HG03060 (cell line): ENCODE measurements around the gene CSPG4.

Source experiments
- ATAC-seq: cut with Tn5 transposase; IDR thresholded peaks from one replicate; pipeline ENCODE4 v1.9.1; 2021; ENCODE audit warnings: low read depth, moderate number of reproducible peaks; ENCODE audit not compliant: unreplicated experiment

Gene CSPG4

DNA sequence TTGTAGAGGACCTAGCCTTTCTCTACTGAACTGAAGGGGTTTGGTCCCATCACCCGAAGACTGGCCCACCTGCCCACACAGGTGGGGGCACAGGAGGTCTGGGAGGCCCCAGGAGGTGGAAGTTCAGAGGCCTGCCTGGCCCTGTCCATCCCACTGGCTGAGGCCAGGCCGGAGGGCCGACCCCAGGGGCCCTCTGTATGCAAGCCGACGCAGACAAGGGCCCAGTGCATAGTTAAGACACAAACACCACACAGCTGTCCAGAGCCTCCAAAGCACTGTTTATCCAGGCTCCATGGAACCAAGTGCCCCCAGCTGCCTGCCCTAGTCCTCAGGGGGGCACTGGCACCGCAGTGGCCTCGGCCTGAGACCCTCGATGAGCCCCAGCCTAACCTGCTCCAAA is 38.3 kb downstream of the CSPG4 start:
- no peak for ATAC-seq

DNA sequence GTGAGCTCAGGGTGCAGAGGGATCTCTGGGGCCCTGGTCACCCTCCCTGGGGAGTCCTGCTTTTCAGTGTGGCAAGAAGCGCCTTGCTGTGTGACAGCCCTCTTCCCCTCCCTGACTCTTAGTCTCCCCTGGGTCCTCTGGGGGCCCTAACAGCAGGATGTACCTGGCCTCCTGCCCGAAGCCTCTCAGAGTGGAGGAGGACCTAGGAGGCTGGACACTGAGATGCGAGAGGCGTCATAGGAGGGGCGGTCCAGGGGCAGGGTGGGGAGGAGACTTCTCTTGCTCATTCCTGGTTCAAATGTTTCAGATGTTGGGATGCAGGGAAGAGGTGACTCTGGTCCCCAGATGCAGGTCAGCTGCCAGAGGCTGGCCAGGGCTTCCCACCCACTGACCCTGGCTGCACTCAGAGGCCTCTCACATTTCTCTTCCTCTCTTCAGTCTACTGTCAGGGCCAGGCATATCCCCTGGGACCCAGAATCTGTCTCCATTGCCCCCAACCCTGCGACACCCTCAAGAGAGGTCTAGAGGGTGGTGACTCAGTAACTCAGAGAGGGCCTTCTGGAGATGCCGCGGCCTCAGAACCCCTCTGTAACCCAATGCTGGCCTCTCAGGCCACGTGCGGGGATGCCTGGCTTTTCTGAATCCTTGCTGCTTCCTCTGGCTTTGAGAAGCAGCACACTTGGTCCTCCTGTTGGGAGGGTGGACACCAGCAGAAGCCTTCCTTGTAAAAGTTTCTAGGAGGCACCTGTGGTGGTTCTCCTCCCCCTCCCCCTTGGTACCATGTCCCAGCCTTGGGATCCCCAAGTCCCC is 39.0 kb downstream of the CSPG4 start:
- ATAC-seq = no peak

DNA sequence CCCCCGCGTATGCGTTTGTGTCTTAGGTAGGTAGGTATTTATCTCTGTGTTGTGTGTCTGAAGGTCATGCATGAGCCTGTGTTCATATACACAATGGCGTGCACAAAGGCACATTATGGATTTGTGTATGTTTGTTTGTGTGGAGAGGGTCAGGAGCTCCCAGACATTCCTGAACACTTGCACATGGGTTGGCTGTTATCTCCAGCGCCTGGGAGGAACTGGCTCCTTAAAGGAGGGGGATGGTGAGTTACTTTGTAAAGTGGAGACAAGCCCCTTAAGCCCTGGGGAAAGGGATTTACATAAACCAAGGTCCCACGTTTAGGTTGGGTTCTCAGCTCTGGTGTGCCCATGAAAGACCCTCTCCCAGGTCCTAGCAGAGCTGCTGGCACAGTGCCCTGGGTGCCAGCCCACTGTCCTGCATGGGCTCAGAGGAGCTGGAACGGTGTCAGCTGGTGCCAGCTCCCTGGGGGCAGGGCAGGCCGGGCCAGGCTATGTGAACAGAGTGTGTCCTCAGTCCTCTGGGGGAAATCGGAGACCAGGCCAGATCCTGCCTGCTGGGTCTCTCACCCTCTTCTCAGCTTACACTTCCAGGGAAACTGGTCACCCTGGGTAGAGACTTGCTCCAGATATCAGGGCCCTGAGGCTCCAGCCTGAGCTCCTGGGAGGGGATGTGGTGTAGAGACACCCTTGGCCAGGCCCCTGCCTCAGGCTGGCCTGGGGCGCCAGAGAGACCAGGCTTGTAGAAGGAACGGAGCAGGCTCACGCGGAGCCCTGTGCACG is 39.8 kb downstream of the CSPG4 start:
- no peak for ATAC-seq

DNA sequence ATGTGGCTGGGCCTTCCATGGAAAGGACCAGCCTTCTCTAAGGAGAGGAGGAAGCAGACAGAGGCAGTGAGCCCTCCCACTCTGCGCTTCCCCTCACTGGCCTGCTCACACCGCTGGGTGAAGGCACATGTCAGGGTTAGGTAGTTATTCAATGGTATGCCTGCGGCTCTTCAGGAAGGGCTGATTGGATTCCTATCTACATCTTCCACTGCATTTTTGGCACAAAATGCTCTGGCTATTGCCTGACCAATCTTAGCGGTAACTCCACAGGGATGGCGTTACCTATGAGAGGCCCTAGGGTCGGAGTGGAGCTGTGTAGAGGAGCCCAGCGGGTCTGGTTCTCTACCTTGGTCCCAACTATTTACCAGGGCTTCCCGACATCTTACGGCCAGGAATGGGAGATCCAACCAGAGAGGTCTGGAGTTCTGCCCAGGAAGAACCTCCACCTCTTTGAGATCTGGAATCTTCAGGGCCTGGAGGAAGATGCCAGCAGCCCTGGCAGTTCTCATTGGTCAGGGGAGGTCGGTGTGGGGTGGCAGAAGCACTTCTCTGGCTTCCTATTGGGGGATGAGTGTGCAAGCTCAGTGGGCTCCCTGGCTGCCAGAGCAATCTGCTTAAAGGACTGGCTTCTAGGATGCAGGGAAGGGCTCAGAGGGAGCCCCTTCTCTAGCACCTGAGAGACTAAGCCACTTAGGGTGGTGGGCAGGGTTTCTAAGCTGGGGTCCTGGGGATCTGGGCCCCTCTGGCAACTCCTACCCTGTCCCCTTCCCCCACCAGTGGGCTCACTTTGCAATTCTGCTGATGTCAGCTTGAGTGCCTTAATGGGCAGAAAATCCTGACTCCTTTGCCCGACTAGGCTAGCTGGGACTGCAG is 40.7 kb downstream of the CSPG4 start:
- no peak for ATAC-seq

DNA sequence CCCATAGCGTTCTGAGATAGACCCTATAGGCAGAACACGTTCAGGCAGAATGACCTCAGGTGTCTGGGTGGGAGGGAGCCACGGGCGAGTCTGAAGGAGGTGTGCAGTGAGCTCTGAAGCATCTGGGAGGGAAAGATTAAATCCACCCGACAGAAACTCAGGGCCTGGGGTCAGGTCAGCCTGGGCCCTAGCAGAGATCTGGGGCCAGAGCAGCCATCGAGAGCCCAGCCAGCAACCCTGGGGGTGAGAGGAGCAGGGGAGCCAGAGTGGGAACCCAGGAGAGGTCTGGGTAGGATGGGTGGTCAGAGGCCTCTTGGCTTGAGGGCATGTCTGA is 42.8 kb downstream of the CSPG4 start:
- ATAC-seq = no peak

DNA sequence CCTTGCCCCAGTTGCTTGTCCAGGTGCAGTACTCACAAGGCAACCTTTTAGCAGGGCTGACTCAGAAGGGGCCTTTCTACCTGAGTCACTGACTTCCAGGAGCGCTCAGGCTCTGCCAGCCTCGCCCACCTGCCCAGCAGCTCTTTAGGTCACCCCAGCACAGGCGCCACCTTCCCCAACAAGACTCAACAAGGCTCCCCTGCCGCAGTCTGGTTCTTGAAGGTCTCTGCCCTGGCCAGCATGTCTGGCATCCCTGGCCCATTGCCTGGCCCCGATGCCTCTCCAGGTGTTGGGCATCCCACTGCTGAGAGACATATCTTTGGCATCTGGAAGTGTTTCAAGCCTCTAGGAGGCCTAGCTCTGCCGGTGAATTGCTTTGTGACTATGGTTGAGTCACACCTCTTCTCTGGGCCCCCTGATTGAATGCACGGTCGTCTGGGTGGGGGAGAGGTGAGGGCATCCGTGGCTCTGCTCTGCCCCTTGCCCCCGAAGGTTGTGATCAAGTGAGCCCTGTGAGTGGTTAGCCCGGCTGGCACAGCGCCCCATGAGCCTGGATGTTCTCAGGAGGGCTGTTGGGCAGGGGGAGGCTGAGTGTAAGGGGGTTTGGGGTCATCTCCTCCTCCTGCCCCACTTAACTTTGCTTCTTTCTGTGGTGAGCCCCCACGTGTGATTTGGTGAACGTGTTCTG is 43.3 kb downstream of the CSPG4 start:
- ATAC-seq = no peak

DNA sequence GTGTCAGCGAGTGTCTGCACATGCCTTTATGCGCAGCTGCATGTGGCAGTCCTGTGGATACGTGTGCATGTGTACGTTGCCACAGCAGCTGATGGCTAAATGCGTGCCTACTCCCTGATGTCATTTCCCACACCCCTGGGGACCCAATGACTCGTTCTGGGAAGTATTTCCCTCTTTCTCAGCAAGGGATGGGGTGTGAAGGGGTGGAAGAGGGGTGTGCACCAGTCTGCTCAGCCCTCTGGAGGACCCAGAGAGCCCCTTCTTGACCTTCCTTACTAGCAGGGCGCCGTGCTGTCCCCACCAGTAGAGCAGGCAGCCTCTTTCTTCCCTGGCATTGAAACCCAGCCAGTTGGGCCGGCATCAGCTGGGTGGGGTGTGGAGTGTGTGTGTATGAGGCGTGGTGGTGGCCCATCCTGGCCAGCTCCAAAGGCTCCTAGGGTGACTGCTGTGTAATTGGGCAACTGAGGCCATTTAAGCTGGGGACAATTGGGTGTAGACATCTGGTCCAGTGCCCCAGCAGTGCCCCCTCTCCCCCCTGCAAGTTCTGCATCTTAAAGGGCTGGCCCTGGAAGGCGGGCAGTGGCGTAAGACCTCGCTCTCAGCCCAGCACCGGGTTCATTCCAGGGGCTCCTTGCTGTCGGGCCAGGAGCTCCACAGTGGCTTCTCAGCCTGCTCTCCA is 45.7 kb downstream of the CSPG4 start:
- ATAC-seq = no peak

DNA sequence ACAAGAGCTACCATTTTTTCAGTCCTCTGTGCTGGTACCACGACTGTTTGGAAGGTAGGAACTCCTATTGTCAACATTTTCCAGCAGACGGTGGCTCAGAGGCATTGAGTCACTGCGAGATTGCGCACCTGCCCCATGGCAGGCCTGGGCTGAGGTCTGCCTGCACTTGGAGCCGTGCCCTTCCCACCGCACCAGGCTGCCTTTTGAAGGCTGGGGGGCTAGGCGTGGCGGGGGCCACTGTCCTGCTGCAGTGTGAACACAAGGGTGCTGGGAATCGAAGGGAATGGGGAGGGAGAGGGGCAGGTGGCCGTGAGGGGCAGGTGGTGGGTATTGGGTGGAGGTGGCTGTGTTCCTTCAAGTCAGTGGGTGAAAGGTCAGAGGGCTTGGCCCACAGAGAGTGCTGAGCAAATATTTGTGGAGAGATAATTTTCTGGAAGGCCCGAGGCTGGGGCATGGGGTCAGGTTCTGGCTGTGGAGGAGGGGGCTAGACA is 48.7 kb downstream of the CSPG4 start:
- ATAC-seq = no peak

DNA sequence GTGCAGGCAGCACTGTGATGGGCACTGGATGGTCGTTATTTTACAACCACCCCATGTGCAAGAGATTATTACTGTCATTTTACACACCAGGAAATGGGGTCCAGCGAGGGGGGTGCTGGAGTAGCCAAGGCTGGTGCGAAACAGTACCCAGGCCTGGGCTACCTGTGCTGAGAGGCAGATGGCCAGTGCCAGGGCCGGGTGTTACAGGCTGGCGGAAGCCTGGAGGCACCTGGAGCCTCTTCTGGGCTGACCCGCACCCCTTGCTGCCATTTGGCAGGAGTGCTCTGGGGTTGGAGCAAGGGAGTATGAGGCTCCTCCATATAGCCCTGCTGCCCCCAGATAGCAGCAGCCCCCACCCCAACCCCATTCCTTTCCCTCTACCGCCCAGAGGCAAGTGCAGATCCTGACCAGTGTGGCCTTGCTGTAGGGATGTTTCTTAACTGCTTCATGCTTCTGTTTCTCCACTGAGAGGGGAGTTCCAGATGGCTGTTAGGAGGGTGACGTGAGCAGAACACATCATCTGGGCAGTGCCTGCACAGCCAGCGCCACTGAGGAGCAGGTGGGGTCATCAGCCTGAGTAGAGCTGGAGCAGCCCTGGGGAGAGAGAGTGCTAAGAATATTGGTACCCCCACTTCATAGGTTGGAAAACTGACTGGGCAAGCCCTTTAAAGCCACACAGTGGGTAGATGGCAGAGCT is 49.7 kb downstream of the CSPG4 start:
- ATAC-seq = no peak

DNA sequence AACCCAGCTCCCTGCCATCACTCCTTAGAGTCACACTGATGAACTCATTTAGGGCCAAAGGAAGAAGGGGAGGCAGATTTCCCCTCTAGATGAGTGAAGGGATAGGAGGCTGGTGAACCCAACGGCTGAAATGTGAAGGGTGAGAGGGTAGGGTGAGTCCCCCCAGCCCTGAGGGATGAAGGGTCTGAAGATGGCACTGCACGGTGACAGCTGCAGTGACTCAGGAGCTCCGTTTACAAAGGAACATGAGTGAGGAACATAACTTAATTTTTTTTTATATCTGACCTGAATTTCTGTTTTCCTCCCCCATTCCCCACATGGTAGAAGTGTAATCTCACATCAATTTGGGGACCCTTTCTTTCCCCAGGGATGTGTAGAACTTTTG is 50.9 kb downstream of the CSPG4 start:
- ATAC-seq = no peak

DNA sequence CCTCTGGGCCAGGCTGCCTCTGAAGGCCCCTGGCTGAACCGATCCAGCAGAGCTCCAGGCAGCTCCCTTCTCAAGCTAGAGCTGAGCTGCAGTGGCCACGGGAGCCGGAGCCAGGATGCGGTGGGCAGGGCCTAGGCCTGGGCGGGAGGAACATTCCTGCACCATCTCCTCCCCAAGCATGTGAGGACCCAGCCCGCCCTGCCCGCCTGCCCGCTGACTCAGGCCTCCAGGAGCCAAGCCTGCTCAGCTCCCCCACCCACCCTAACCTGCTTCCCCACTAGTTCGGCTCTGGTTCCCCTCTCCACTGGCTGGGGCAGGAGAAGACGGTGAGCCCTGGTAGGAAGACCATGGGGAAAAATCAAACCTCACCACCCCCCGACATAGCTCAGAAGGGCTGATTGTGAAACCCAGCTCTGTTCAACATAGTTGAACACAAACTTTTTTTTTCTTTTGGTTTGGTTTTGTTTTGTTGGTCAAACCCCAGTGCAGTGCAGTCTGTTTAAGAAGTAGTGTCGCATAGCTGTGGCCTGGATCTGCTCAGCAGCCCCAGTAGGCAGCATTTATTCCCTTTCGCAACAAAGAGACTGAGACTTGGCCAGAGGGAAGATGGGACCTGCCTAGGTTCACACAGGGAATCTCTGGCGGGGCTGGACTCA is 51.4 kb downstream of the CSPG4 start:
- ATAC-seq = no peak

DNA sequence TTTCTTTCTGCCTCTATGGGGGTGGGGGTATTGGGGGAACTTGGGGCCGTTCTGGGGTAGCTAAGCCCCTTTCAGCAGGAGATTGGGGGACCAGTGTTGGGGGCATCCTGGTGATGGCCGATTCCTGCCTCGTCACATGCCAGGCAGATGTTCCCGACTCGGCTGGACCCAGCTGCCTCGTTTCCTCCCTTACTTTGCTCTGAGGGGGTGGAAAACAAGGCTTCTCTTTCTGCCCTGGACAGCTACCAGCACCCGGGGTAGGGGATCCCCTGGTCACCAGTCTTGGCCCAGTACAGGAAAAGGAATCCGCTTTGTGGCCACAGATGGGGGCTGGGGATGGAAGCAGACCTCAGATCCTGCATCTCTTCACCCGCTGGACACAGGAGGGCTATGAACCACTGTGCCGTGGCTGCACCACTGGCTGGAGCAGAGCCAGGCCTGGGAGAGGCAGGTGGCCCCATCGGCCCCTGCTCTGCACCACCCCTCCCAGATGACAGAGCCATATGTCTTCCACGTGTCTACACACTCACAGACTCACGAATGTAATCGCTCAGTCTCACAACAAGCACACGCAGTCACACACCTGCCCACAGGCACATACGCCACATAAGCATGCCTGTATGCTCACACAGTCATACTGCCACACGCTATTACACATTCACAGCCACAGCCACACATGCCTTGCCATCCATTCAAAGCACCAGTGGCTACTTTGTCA is 52.6 kb downstream of the CSPG4 start:
- ATAC-seq = no peak

DNA sequence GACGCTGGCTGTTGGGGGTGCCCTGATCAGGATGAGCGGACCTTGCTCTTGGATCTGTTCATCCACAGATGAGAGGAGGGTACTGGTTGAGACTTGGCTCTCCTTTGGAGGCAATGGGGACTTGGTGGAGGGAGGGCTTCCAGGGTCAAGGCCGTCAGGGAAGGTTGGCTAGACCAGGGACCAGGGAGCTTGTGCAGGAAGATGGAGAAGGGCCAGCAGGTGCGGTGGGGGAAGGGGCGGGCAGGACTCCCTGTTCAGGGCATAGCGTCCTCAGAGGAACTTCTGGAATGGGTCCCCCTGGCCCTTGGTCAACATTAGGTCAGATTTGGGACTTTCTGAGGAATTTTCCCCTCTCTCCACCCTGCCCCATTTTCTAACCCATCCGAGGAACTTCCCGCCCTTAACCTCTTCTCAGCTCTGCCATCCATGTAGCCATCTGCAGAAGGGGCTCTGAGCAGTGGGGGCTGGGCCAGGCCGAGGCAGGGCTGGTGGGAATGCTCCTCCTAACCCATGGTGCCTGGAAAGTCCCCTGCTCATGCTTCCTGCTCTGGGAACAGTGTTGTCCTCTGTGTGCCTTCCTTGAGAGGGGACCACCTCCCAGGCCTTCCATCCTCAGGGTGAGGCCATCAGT is 53.4 kb downstream of the CSPG4 start:
- ATAC-seq = no peak

DNA sequence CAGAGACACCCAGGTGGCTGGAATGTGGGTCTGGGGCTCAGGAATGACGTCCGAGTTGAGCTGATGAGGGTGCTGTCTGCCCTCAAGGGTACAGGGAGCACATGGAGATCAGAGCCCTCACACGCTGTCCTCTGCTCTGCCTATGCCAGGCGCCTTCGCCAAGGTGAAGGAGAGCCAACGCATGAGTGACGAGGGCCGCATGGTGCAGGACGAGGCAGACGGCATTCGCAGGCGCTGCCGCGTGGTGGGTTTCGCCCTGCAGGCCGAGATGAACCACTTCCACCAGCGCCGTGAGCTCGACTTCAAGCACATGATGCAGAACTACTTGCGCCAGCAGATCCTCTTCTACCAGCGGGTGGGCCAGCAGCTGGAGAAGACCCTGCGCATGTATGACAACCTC is 55.8 kb downstream of the CSPG4 start:
- ATAC-seq = no peak

DNA sequence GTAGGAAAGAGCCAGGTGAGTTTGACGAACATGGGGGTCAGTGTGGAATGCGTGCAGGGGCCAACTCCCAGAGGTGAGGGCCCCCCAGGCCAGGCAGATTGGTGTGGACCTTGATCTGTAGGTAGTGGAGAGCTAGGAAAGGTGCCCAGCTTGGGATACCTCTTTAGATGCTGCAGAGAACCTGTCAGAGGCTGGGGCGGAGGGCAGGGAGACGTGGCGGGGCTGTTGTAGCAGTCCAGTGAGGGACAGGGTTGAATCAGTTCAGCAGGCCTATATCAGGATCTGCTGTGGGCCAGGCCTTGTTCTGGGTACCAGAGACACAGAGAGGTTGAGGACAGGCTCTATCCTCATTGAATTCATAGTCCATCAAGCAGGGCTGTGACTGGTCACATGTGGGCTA is 56.3 kb downstream of the CSPG4 start:
- no peak for ATAC-seq

DNA sequence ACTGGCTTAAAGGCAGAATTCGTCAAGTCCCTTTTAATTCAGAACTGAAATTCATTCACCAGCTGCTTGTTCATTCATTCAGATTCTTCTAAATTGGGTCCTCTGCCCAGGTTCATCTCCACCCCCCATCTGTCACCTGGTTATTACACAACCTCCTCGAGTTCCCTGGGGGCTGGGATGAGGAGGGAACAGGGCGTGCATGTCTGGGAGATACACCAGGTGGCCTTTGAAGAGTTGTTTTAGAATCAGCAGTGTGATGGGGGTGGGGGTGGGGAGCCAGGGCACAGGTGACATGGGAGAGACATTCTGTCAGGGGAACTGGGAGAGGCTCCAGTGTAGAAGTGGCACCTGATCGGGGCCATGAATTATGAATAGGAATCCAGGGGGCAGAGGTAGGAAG is 56.7 kb downstream of the CSPG4 start:
- ATAC-seq = no peak

DNA sequence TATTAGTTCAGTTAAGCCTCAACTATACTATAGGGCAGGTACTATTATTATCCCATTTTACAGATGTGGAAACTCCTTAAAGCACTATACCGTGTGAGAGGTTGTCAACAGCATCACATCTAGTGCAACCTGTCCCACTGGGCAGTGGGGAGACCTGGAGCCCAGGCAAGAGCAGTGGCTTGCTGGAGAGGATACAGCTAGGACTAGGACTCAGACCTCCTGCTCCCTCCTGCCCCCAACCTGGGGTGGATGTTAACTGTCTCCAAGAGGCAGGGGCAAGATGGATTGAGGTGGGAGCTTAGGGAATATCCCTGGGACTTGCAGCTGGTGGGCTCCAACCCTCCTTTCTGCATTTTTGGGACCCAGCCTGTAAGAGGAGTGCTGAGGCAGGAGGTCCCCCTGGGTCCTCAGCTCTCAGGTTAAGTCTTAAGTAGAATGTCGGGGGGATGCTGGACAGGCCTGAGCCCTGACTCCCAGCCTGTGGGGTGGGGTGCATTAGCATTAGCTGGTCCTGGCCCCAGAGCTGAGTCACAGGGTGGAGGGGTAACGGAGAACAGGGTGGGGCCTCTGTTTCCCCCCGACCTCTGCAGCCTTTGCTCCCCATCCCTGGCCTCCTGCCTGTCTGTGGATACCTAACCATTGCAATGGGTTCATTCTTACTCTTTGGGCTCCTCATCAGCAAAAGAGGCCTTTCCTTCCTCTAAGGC is 58.3 kb downstream of the CSPG4 start:
- ATAC-seq = no peak
